C4-2B (cell line): ENCODE measurements around the gene CFAP54.

Source experiments
- ZFX ChIP-seq: fragments of 450-650 bp; IDR thresholded peaks from 2 replicates; pipeline ENCODE4 v1.6.1; 2017
- TF ChIP-seq, protein P1 (sequence below): fragments of 450-650 bp; conservative IDR thresholded peaks from 2 replicates; pipeline ENCODE4 v1.5.1; 2017; ENCODE audit warnings: mild to moderate bottlenecking

DNA sequence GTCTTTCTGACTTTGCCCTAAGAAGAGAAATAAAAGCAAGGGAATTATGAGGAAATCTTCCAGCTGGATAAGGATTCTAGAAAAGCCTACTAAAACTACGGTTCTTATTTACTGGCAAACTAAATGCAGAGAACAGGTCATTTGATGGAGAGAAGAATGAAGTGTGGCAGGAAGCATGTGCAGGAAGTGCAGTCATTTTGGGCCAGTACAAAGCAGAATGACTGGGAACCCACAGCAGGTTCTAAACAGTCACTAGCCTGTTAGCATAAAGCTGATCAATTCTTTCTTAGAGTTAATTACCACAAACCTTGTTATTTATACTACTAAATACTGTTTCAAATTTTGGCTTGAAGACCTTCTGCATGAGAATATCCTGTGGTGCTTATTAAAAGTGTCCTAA is 36.7 kb downstream of the CFAP54 start:
- TF ChIP-seq, protein P1, sequence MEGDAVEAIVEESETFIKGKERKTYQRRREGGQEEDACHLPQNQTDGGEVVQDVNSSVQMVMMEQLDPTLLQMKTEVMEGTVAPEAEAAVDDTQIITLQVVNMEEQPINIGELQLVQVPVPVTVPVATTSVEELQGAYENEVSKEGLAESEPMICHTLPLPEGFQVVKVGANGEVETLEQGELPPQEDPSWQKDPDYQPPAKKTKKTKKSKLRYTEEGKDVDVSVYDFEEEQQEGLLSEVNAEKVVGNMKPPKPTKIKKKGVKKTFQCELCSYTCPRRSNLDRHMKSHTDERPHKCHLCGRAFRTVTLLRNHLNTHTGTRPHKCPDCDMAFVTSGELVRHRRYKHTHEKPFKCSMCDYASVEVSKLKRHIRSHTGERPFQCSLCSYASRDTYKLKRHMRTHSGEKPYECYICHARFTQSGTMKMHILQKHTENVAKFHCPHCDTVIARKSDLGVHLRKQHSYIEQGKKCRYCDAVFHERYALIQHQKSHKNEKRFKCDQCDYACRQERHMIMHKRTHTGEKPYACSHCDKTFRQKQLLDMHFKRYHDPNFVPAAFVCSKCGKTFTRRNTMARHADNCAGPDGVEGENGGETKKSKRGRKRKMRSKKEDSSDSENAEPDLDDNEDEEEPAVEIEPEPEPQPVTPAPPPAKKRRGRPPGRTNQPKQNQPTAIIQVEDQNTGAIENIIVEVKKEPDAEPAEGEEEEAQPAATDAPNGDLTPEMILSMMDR = no peak
- TF ChIP-seq ZFX = no peak
